OCI-LY1 (cell line): ENCODE data around the gene RSPH6A.

Source experiments
- H2AFZ ChIP-seq: fragments of 200-600 bp; sonication (generic), shearing (Covaris generic); 2 replicates; pipeline ENCODE4 v1.6.0; 2014; ENCODE audit warnings: antibody characterized with exemption, mild to moderate bottlenecking, low read length
- H3F3A ChIP-seq: fragments of 200-600 bp; sonication (generic), shearing (Covaris generic); 2 replicates; pipeline ENCODE4 v1.6.0; 2014; ENCODE audit warnings: mild to moderate bottlenecking, antibody characterized with exemption, low read length, moderate library complexity; ENCODE audit not compliant: insufficient read depth
- H3K27ac ChIP-seq: fragments of 200-600 bp; sonication (generic); 2 replicates; pipeline ENCODE4 v1.5.1; 2014; ENCODE audit warnings: low read length, mixed run types, mild to moderate bottlenecking, low read depth; ENCODE audit not compliant: poor library complexity, severe bottlenecking
- H3K27me3 ChIP-seq: fragments of 200-600 bp; sonication (generic); 2 replicates; pipeline ENCODE4 v1.6.0; 2014; ENCODE audit warnings: antibody characterized with exemption, mild to moderate bottlenecking, low read length, moderate library complexity; ENCODE audit not compliant: insufficient read depth
- H3K36me3 ChIP-seq: fragments of 200-600 bp; sonication (generic); 2 replicates; pipeline ENCODE4 v1.6.1; 2014; ENCODE audit warnings: mild to moderate bottlenecking, antibody characterized with exemption, low read length, moderate library complexity, mixed read lengths; ENCODE audit not compliant: insufficient read depth
- H3K4me1 ChIP-seq: fragments of 200-600 bp; sonication (generic); 2 replicates; pipeline ENCODE4 v1.5.1; 2014; ENCODE audit warnings: mild to moderate bottlenecking, low read length, moderate library complexity; ENCODE audit not compliant: insufficient read depth, severe bottlenecking
- H3K4me2 ChIP-seq: fragments of 200-600 bp; sonication (generic), shearing (Covaris generic); 2 replicates; pipeline ENCODE4 v1.6.1; 2014; ENCODE audit warnings: low read length
- H3K4me3 ChIP-seq: fragments of 200-600 bp; sonication (generic); 2 replicates; pipeline ENCODE4 v1.5.1; 2014; ENCODE audit warnings: low read length, low read depth, mild to moderate bottlenecking, mixed read lengths; ENCODE audit not compliant: poor library complexity, severe bottlenecking
- H3K79me2 ChIP-seq: fragments of 200-600 bp; shearing (Covaris generic); 2 replicates; pipeline ENCODE4 v1.6.1; 2016; ENCODE audit warnings: mixed run types, low read length, mixed read lengths; ENCODE audit not compliant: insufficient read depth
- H3K9ac ChIP-seq: fragments of 200-600 bp; sonication (generic), shearing (Covaris generic); 2 replicates; pipeline ENCODE4 v1.6.1; 2014; ENCODE audit warnings: mild to moderate bottlenecking, low read length, mixed read lengths
- H3K9me2 ChIP-seq: fragments of 200-600 bp; sonication (generic), shearing (Covaris generic); 2 replicates; pipeline ENCODE4 v1.6.1; 2014; ENCODE audit warnings: low read depth, mild to moderate bottlenecking, low read length, mixed read lengths
- H3K9me3 ChIP-seq: fragments of 200-600 bp; shearing (Covaris generic); 2 replicates; pipeline ENCODE4 v1.6.1; 2014; ENCODE audit warnings: low read length, mixed read lengths
- H4K20me1 ChIP-seq: fragments of 200-600 bp; sonication (generic), shearing (Covaris generic); 2 replicates; pipeline ENCODE4 v1.6.0; 2016; ENCODE audit warnings: mild to moderate bottlenecking, low read length; ENCODE audit not compliant: insufficient read depth
- CTCF ChIP-seq: fragments of 200-600 bp; sonication (generic), shearing (Covaris generic); IDR thresholded peaks from 2 replicates; pipeline ENCODE4 v1.5.1; 2017; ENCODE audit warnings: mild to moderate bottlenecking, antibody characterized with exemption, low read length, moderate library complexity, mixed read lengths
- EZH2 ChIP-seq: fragments of 200-600 bp; sonication (generic), shearing (Covaris generic); IDR thresholded peaks from 2 replicates; pipeline ENCODE4 v1.8.0; 2017; ENCODE audit warnings: borderline replicate concordance, mixed run types, mild to moderate bottlenecking, antibody characterized with exemption, low read length, moderate library complexity, mixed read lengths

Gene RSPH6A

DNA sequence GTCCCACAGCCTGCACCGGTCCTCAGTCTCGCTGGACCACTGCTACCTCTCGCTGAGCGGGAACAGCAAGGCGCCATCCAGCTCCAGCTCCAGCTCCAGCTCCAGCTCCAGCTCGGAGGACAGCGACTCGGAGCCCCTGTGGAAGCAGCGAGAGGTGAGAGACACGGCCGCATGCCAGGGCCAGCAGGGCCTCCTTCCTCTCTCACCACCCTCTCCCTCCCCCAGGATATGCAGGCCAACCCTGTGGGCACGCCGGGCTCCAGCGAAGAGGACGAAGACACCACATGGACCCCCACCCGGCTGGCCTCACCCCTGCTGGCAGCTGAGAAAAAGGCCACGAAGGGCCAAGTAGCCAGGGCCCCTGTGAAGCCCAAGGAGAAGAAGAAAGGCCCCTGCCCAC lies 53.4 kb downstream of the RSPH6A start:
- Histone ChIP-seq H2AFZ (no peak overlapping the region), H3F3A (no peaks in the 10 kb centered on the region), H3K9ac (no peak overlapping the region)

GRCh38 chr19:45758921-45759320 lies 56.2 kb downstream of the RSPH6A start:
- Histone ChIP-seq H3K9me3 (no peaks in the 10 kb centered on the region), H4K20me1 (no peaks in the 10 kb centered on the region), H3F3A (no peaks in the 10 kb centered on the region), H3K9me2 (no peaks in the 10 kb centered on the region), H2AFZ (no peak overlapping the region), H3K9ac (no peak overlapping the region), H3K27me3 (0 out of 2 replicates have a peak, but pooled peaks cover 4% of the 10 kb centered on the region), H3K4me3 (no peak overlapping the region), H3K36me3 (no peaks in the 10 kb centered on the region), H3K4me1 (no peaks in the 10 kb centered on the region), H3K4me2 (no peak overlapping the region), H3K79me2 (no peaks in the 10 kb centered on the region), H3K27ac (no peak overlapping the region)
- no peak for TF ChIP-seq CTCF
- no peak for TF ChIP-seq EZH2

More for the DNA sequence above, 53.4 kb downstream of the RSPH6A start:
- H3K4me3 ChIP-seq = no peak overlapping the region
- H3K27me3 ChIP-seq = no peaks in the 10 kb centered on the region; the same call in 1 of the 2 replicates
- H3K9me2 ChIP-seq = no peaks in the 10 kb centered on the region
- no peaks in the 10 kb centered on the region for H3K79me2 ChIP-seq
- H3K4me1 ChIP-seq = no peaks in the 10 kb centered on the region
- no peaks in the 10 kb centered on the region for H3K36me3 ChIP-seq
- no peaks in the 10 kb centered on the region for H3K9me3 ChIP-seq
- H4K20me1 ChIP-seq = no peaks in the 10 kb centered on the region
- no peak for TF ChIP-seq CTCF
- no peak for TF ChIP-seq EZH2
- H3K27ac ChIP-seq = no peak overlapping the region
- no peak overlapping the region for H3K4me2 ChIP-seq

GRCh38 chr19:45757695-45758094 lies 57.4 kb downstream of the RSPH6A start:
- no peak overlapping the region for H3K9ac ChIP-seq
- H3K27ac ChIP-seq = no peak overlapping the region
- H3K9me2 ChIP-seq = no peaks in the 10 kb centered on the region
- no peaks in the 10 kb centered on the region for H3K36me3 ChIP-seq
- H2AFZ ChIP-seq = no peak overlapping the region
- TF ChIP-seq EZH2 = no peak
- no peak for TF ChIP-seq CTCF
- no peaks in the 10 kb centered on the region for H4K20me1 ChIP-seq
- H3K79me2 ChIP-seq = no peaks in the 10 kb centered on the region
- no peaks in the 10 kb centered on the region for H3F3A ChIP-seq
- no peaks in the 10 kb centered on the region for H3K4me1 ChIP-seq
- H3K9me3 ChIP-seq = no peaks in the 10 kb centered on the region
- H3K4me2 ChIP-seq = no peak overlapping the region
- H3K4me3 ChIP-seq = no peak overlapping the region
- peaks cover 4% of the 10 kb centered on the region; the same call in 1 of the 2 replicates for H3K27me3 ChIP-seq
